Measurements from ENCODE around the gene DNAH6.

DNAH6 gene

DNA sequence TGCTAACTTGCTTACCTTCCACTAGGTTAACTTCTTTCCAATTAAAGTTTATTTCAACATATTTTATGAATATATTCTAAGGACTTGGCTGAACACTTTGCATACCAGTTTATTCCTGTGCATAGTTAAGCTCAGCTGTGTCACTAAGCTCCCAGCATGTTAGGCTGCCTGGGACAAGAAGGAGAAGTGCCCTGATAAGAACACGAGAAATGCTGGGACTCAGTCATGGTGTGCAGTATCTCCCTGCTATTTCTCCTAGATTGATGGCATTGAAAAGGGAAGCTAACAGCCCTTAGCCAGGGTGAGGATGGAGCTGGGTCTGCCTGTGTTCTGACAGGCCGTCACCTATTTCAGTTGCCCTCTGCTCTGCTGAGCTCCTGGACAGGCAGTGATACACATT is 200.3 kb downstream of the DNAH6 start:
- H3K27me3 ChIP-seq, result no peaks in the 10 kb centered on the region
- no peak overlapping the region for H3K27ac ChIP-seq
- H3K4me1 ChIP-seq (ENCODE audit: control insufficient read depth in 1 of 2, insufficient read depth in 1 of 2, low read depth in 1 of 2, low read length in 1 of 2), result no peaks in the 10 kb centered on the region
- no peak overlapping the region for H3K4me3 ChIP-seq (ENCODE audit: low read depth in 1 of 2, low read length in 1 of 2)
- no peaks in the 10 kb centered on the region for H3K9me3 ChIP-seq
- no peak for TF ChIP-seq CTCF (IDR thresholded peaks at IDR 0.05)
- H3K36me3 ChIP-seq, result no peaks in the 10 kb centered on the region

- Histone ChIP-seq H3K36me3 (no peaks in the 10 kb centered on the region), H3K4me3 (ENCODE audit: low read depth in 1 of 2, low read length in 1 of 2) (no peak overlapping the region), H3K27me3 (no peaks in the 10 kb centered on the region), H3K9me3 (no peaks in the 10 kb centered on the region), H3K4me1 (ENCODE audit: control insufficient read depth in 1 of 2, insufficient read depth in 1 of 2, low read depth in 1 of 2, low read length in 1 of 2) (no peaks in the 10 kb centered on the region), H3K27ac (no peak overlapping the region)
- TF ChIP-seq CTCF (IDR thresholded peaks at IDR 0.05), result no peak
Observed at GRCh38 chr2:84717302-84717701, 201.0 kb downstream of the DNAH6 start.

DNA sequence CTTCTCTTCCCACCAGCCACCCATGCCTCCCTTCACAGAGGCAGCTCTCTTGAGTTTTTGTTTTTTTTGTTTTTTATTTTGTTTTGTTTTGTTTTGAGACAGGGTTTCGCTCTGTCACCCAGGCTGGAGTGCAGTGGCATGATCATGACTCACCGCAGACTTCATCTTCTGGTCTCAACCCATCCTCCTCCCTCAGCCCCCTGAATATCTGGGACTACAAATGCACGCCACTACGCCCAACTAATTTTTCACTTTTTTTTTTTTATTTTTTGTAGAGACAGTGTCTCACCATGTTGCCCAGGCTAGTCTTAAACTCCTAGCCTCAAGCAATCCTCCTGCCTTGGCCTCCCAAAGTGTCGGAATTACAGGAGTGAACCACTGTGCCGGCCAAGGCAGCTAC is 203.1 kb downstream of the DNAH6 start:
- Histone ChIP-seq H3K27me3 (no peaks in the 10 kb centered on the region), H3K4me1 (ENCODE audit: control insufficient read depth in 1 of 2, insufficient read depth in 1 of 2, low read depth in 1 of 2, low read length in 1 of 2) (no peaks in the 10 kb centered on the region), H3K9me3 (no peaks in the 10 kb centered on the region), H3K27ac (no peak overlapping the region), H3K4me3 (ENCODE audit: low read depth in 1 of 2, low read length in 1 of 2) (no peak overlapping the region), H3K36me3 (no peaks in the 10 kb centered on the region)
- no peak for TF ChIP-seq CTCF (IDR thresholded peaks at IDR 0.05)

GRCh38 chr2:84723831-84724230 is 207.5 kb downstream of the DNAH6 start:
- Histone ChIP-seq H3K4me3 (ENCODE audit: low read depth in 1 of 2, low read length in 1 of 2) (no peak overlapping the region), H3K36me3 (no peaks in the 10 kb centered on the region), H3K9me3 (no peaks in the 10 kb centered on the region), H3K27me3 (no peaks in the 10 kb centered on the region), H3K4me1 (ENCODE audit: control insufficient read depth in 1 of 2, insufficient read depth in 1 of 2, low read depth in 1 of 2, low read length in 1 of 2) (no peaks in the 10 kb centered on the region), H3K27ac (no peak overlapping the region)
- TF ChIP-seq CTCF (IDR thresholded peaks at IDR 0.05), result no peak

GRCh38 chr2:84725717-84726116 is 209.4 kb downstream of the DNAH6 start:
- Histone ChIP-seq H3K27me3 (no peaks in the 10 kb centered on the region), H3K9me3 (no peaks in the 10 kb centered on the region), H3K4me3 (ENCODE audit: low read depth in 1 of 2, low read length in 1 of 2) (no peak overlapping the region), H3K4me1 (ENCODE audit: control insufficient read depth in 1 of 2, insufficient read depth in 1 of 2, low read depth in 1 of 2, low read length in 1 of 2) (no peaks in the 10 kb centered on the region), H3K27ac (no peak overlapping the region), H3K36me3 (no peaks in the 10 kb centered on the region)
- TF ChIP-seq CTCF (IDR thresholded peaks at IDR 0.05), result no peak

DNA sequence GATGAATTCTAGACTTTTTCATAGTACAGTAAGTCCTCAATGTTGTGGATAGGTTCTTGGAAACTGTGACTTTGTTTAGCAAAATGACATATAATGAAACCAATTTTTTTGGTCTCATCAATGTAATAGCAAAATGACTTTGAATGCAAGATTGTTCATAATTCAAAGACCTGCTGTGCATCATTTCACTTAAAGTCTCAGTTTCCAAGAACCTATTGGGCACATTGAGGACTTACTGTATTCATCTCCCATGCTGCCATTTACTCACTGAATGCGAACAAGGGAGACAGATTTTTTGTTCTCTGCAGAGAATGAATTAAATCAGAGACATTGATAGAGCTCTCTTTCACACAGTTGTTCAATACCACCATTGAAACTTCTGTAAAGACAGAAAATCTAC is 211.0 kb downstream of the DNAH6 start:
- Histone ChIP-seq H3K36me3 (no peaks in the 10 kb centered on the region), H3K9me3 (no peaks in the 10 kb centered on the region), H3K27me3 (no peaks in the 10 kb centered on the region), H3K27ac (no peak overlapping the region), H3K4me1 (ENCODE audit: control insufficient read depth in 1 of 2, insufficient read depth in 1 of 2, low read depth in 1 of 2, low read length in 1 of 2) (no peaks in the 10 kb centered on the region), H3K4me3 (ENCODE audit: low read depth in 1 of 2, low read length in 1 of 2) (no peak overlapping the region)
- no peak for TF ChIP-seq CTCF (IDR thresholded peaks at IDR 0.05)
